GM18951 (cell line): ENCODE measurements around the gene NOP9.
A peak's percentile ranks its signal among the peaks of the same experiment; 100 is the strongest.

ENCODE experiments used
- POLR2A ChIP-seq: IDR thresholded peaks from 4 replicates; pipeline ENCODE4 v1.6.1; 2011; ENCODE audit warnings: mild to moderate bottlenecking; ENCODE audit not compliant: insufficient read length, insufficient read depth; ENCODE audit errors: extremely low read depth
- in situ Hi-C: fragments of 300-500 bp; cut with MboI; formaldehyde crosslinking; loops from one replicate; pipeline ENCODE4 v1.12.0; 2022; ENCODE audit warnings: low sequenced_read_pairs, mixed read lengths, inconsistent platforms; ENCODE audit not compliant: unreplicated experiment

Gene NOP9

DNA sequence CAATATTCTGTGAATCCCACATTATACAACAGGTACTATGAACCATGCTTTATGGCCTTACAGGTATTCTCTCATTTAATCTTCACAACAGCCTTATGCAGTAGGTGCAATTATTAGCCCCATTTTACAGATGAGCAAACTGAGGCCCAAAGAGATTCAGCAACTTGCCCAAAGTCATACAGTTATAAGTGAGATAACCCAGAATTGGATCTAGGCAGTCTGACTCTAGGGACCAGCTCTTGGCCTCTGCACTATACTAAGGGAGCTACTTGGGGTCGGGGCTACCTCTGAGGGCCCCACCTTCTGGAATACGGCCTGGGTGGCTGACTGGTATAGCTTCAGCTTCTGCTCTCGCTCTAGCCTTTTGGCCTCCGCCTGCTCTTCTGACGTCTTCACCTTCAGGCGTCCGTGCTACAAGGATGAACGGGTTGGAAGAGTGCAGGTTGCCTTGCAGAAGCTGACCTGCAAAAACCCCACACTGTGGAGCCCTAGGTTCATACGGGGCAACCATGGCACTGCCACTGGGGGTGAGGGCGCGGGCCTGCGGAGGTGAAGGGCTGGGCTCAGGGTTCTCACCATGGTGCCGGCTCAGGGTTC lies 29.0 kb upstream of the NOP9 start:
- TF ChIP-seq POLR2A, result no peak
- in situ Hi-C loops, result no loop called here

DNA sequence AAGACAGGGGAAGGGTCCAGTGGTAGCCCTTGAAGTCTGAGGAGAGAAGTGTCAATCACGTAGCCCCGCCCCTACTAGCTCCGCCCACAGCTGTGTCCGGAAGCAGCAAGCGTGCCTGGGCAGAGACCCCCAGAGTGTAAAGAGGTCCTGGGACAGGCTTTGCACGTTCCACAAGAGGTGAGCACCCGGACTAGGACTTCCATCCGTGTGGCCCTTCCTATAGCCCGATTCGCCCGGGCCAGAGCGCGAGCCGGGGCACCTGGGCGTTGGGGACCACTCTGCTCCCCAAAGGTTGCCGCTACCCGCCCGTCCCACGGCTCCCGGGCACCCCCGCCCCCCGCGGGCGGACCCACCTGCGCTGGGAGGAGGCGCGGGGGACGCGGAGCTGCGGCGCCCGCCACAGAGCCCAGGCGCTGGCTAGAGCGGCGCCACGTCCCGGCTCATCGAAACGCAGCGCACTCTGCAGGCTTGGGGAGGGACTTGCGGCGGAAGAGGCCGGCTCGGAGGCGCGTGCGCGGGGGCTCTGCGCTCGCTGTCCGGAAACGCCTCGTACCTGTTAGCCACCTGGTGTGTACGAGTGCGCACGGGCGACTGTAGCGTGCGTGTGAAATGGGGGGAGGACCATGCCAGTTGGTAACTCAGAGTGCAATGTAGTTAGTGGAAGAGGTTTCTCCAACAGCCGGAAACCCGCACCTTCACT lies 28.4 kb upstream of the NOP9 start, which contains the start of gene RABGGTA:
Gene RABGGTA (minus strand): TSS at position 464 of the 700 bp plus-strand sequence. CDS start 482 bp downstream, outside the sequence.
- in situ Hi-C loops, result no loop called here
- peak; percentile 87 for TF ChIP-seq POLR2A

DNA sequence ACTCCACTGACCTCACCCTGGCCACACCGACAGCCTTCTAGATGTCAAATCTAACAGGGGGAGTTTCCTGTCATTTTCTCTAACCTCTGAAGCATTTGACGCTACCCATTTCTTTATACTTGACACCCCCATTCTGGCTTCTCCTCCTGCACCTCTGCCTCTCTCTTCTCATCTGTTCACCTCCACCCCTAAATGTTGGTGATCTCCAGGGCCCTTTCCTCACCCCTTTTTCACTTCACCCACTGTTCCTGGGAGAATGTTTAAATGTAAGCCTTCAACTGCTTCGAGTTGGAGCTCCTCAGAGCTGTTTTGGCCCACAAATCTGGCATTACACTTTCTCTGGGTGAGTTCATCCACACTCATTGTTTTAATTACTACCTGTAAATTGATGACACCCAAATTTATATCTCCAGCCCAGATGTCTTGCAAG lies 27.8 kb upstream of the NOP9 start:
- TF ChIP-seq POLR2A, result no peak
- in situ Hi-C loops, result no loop called here

DNA sequence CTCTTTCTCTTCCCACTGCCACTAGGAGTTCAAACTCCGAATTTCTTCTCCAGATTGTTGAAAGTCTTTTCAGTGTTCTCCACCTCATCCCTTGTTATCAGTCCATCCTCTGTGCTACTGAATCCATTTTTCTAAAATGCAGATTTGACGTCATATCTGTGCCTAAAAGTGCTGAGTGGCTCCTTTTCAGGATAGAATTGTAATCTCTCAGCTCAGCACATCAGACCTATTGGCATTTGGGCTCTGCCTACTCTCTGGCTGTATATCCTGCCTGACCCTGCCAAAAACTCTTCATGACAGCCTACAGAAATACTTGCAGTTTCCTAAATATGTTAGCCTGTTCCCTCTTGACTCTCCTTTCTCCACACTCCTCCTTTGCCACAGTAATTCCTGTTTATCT lies 27.2 kb upstream of the NOP9 start:
- TF ChIP-seq POLR2A, result no peak
- in situ Hi-C loops, result no loop called here

DNA sequence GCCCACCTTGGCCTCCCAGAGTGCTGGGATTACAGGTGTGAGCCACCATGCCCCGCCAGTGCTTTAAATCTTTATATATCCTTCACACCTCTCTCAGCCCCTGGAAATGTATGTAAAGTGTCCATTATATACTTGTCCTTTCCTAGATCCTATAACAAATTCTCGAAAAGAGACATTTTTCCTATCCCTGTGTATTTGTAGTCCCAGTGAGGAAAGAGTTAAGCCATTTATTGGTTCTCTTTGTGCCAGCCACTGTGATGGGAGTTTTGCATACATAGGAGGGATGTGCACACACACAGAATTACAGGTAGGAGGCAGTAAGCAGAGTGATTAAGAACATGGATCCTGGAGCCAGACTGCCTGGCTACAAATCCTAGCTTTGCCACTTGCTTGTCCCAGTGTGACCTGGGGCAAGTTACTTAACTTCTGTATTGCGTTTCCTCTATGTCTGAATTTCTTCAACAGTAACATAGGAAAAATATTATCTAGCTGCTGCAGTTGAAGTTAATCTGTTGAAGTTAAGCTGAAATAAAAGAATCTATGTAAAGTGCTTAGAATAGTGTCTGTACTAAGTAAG lies 26.1 kb upstream of the NOP9 start:
- in situ Hi-C loops, result no loop called here
- TF ChIP-seq POLR2A, result no peak

DNA sequence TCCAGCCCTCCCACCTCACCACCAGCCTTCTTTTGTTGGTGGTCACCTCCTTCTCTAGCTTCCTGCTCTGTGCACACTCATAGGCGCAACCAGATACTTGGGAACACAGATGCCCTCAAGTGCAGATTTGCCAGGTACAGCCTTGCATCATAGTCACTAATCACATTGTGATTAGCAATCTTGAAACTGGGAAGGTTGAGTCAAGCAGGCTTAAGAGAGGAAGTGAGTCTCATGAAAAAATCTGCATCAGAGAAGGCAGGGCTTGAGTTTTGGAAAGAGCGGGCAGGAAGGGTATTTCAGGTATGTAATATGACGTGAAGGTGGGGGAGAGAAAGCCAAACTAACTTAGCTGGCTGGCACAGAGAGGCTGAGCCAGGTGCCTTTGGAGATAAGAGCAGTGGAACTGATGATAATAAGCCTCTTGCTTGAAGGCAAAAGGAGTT lies 25.5 kb upstream of the NOP9 start:
- TF ChIP-seq POLR2A, result no peak
- in situ Hi-C loops, result no loop called here

DNA sequence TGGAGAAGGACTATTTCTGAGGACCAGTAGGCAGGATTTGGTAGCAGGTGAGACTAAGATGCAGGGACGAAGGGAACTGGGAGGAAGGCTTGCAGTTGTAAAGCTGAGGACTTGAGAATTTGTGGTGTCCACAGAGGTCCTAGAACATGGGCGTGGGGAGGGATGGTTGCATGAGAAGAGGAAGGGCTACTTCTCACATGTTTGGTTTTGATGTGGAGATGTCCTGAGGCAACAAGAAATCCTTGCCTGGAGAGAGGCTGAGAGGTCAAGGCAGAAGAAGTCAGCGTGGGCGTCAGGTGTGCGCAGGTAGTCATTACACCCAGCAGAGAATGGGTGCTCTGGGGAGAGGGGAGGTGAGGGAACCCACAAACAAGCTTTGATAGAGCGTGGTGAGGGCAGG lies 22.6 kb upstream of the NOP9 start:
- in situ Hi-C loops, result no loop called here
- TF ChIP-seq POLR2A, result no peak

DNA sequence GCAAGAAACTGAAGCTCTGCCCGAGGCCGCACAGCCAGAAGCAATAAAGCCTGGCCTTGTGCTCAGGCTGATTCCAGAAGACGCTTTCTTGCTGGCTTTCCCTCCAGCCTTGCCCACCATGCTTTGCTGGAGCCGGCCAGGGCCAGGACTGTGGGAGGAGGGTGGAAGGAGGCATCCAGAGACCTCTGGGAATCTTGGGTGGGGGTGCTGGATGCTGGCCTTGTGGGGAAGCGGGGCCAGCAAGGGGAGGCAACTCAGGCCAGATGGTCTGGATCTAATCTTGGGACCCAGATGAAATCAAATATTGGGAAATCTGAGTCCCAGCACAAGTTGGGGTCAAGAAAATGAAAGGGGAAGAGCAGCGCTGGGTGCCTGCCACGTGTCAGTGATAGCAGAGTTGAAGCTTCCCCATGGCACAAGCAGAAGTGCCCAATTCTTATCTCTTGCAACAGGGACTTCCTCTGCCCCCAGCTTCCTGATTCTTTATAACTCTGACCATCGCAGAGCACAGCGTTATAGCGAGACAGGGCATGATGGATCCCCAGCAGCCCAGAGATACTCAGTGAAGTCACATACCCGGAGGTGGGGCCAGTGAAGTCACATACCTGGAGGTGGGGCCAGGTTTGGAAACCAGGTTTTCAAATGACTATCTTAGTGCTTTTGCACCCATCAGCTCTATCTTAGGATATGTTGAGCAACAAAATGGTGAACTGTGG lies 21.9 kb upstream of the NOP9 start:
- TF ChIP-seq POLR2A, result no peak
- in situ Hi-C loops, result no loop called here

DNA sequence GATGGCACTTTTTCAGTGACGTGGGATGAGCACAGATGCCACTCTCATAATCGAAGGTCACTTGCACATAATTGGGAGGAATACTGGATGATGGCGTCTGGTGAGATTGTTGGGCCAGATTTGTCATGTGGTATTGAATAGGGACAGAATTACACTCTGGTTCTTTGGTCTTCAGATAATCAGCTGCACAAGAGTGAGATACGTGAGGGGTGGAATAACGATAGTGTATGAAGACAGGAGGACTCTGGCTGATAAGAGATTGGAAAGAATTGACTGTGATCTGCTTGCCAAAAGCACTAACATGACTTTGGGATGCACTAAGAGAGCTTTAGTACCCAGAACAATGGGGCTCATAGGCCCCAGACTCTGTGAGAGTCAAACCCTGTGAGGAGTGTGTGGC lies 21.2 kb upstream of the NOP9 start:
- in situ Hi-C loops, result no loop called here
- no peak for TF ChIP-seq POLR2A

DNA sequence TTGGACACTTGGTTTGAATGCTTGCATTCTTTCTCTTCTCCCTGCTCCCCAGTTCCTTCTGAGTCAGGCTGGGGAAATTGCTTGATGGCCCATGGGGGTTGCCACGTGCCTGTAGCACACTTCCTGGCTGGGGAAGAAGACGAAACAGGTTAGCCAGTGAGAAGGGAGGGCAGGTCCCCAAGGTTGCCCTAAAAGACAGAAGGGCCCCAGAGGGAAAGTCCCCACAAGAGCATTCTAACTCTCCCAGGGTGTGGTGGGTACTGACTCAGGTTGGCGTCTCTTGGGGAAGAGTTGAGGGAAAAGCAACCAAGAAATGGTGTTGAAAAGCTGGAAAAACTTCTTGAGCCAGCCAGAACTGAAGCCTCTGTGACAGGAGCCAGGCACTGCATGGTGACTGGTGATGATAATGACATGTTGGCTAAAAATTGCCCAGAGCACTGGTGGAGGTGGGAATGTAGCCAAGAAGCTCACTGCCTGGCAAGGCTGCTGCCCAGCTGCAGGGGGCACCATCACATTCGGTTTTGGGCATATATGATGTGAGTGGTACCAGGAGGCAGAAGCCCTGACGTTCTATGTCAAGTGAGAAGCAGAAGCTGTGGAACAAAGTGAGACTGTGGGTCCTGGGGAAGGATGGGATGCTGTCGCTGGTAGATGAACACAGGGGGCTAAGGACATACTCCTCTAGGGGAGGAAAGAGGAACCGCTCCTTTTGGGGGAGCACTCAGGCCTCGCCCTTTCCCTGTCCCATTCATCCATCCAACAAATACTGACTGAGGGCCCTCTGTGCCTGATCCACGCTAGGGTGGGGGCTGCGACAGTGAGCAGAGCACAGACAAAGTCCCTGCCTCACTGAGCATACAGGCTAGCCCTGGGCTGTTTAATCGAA lies 20.1 kb upstream of the NOP9 start:
- in situ Hi-C loops, result no loop called here
- TF ChIP-seq POLR2A, result no peak

DNA sequence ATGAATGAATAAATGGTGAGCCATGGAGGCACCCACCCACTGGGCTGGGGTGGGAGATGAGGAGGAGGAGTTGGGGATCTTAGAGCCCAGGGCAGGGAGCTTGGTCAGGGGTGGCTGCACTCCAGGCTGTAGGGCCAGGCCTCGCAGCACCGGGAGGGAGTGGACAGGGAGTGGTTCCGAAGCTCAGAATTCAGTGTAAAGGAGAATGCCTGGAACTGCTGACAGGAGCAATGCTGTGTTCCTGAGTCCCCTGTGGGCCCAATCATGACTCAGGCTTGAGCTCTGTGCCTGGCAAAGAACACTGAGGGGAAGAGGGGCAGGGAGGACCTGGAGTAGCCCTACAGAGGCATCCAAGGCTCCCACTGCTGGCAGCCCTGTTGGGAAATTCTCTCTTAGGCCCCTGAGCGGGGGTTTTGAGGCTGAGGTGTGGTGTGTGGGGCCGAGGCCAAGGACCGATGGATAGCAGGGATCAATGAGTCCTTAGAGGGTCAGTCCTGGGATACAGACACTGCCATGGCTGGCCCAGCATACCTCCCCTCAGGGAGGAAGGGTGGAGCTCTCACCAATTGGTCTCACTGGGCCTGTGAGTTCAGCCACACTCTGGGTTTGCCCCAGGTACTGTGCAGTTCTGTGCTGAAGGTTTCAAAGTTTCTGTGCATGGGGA lies 18.7 kb upstream of the NOP9 start:
- no peak for TF ChIP-seq POLR2A

DNA sequence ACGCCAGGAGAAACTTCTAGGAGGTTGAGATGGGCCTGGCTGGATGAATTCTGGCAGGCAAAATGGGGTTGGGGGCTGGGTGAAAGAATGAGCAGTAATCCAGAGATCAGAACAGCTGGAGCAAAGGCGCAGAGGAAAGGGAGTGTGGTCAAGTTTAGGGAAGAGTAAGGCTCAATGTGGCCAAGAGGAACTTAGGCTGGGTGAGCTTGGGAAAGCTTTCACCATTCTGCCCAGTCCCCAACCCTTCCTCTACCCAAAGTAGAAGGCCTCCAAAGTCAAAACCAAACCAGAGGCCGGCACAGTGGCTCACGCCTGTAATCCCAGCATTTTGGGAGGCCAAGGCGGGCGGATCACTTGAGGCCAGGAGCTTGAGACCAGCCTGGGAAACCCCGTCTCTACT lies 18.0 kb upstream of the NOP9 start:
- in situ Hi-C loops, result no loop called here
- no peak for TF ChIP-seq POLR2A

More for the DNA sequence above, 18.7 kb upstream of the NOP9 start:
- in situ Hi-C loops, result no loop called here
